ENCODE measurements around the gene DSCAML1.

DNA sequence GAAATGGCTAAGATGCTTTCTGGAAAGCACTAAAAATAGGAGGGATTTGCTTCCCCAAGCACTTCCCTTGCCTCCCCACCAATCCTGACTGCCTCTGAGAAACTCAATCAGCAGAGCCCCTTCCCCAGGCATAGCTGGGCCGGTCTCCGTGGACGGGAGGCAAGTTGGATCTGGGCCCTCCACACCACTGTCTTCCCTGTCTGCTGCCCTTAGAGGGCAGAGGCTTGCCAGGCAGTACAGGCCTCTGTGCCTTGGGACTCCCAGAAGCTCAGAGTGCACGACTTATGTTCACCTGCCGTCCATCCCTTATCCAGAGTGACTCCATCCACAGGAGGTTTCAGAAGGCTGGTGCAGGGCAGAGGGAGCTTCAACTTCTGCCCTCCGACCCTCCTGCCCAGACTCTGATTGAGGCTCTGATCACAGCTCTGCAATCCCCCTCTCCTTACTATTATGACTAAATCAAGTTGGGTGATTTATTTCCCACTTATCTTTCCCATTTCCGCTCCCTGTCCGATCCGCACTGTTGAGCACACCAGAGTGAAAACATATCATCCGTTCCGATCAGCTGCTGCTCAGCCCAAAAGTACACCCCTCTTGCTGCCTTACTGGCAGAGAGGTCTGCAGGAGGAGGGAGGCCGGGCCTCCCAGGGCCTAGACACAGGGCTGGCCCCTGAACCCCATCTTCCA is 71.8 kb downstream of the DSCAML1 start:
- TF ChIP-seq AFF1 (IDR thresholded peaks at IDR 0.05; ENCODE audit: low read depth in 1 of 2, partially characterized antibody in 2 of 2): no peak
- no peak for TF ChIP-seq CREB3 (tag; conservative IDR thresholded peaks at IDR 0.05; ENCODE audit: low read depth)

Measured in K562 (cell line).